OCI-M2 (cell line): Measurements from ENCODE around the gene BRIP1.
"Not testable (repeated sequence)": the region's sequence is repeated elsewhere in the genome, so short reads cannot be mapped to it uniquely, and the experiment has no call there.

Source experiments
- DNase-seq: peaks from one replicate; lab custom pipeline; 2025; ENCODE audit not compliant: unreplicated experiment; lab: John Stamatoyannopoulos, UW

BRIP1 gene

DNA sequence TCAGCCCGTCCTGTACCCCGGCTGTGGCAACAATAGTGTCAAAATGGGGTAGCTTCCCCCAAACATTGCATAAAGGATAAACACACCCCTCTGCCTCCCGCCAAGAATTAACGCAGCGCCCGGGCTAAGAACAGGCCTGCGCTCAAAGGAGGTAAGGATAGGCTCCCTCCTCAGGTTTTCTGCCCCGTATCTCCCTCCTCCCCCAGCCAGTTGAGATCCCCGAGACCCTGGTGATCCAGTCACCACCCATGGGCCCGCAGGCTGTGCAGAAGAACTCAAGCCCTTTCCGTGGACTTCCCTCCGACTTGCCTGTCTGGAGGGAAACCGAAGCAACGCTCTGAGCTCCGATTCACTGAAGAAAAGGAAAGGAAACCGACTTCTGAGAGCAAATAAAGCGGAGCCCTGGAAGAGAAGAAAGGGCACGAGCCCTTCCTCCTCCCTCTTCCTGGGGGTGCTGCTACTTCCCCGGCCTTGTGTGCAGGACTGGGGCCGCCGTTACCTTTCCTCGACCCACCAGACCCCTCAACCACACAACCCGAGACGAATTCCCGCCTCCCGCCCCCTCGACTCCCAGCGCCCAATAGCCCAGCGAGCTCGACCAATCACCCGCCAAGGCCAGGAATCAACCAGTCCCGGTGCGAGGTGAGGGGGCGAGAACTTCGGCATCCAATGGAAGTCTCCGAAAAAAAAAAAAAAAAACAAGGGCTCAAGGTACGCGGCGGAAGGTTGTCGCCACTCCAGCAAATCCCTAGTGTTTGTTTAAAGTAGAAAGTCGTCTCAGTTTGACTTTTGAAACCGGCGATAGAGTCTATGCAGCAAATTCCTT, at the start of gene BRIP1:
Gene BRIP1 (minus strand): TSS at position 554 of the 826 bp plus-strand sequence. CDS start 1,989 bp downstream, outside the sequence.
- DNase-seq, result peak; percentile 57

DNA sequence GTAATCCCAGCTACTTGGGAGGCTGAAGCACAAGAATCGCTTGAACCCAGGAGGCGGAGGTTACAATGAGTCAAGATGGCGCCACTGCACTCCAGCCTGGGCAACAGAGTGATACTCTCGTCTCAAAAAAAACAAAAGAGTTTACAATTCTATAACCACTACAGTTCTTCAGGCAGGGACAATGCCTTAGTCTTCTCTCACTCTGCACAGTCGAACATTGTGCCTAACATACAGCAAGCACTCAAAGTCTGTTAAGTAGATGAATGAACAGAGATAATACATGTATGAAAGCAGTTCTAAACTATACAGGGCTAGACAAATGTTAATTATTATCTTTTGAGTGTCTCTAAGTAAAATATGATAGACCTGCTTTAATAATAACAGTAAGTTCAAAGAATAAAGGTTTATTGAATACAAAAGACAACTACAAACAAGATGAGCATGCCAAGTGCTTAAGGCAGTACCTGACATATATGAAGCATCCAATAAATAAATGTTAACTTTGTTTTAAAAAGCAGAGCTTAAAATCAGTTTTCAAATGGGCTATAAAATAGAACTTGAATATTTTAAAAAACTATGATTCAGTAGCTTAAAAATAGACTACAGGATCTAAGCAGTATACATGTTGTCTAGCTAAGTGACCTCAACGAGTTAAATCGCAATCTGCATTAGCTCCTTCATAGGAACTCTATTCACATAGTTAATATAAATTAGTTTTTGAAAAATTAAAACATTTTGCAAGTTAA, 45.1 kb upstream of the BRIP1 start:
- no peak for DNase-seq

DNA sequence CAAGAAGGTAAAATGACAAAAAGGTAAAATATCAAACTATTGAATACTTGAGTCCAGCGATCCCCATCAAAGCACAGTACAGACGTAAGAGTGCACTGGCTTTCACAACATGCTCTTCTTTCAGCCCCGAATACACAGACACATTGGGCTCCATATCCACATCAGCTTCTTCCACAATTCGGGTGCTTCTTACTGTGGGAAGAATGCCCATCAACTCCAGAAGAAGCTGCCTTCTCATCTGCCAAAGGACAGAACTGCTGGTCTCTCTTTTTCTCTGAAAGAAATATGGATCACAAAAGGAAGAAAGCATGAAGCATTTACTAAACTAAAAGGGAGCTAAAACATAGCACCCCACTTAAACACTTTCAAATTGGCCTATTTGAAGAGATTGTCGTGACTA, 44.0 kb upstream of the BRIP1 start:
- DNase-seq, result no peak

DNA sequence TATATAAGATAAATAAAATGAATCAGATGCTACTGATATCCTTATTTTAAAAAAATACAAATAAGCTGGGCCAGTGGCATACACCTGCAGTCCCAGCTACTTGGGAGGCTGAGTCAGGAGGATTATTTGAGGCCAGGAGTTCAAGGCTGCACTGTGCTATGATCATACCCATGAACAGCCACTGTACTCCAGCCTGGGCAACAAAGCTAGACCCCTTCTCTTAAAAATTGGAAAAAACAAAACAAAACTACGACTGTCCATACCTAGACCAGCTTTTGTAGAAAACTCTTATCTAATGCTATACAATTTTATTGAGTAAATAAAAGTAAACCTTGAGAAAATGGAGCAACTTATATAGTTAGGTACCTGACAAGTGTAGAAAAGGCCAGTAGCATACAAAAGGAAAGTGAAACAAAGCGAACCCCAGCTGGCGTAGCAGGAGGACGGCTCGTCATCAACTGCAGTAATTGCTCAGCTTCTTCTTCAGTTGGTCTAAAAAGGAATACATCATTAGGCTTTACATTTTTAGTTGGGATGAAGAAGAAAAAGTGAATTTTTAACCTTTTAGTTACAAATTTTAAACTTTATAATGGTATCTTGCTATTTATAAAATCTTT, 40.9 kb upstream of the BRIP1 start:
- no peak for DNase-seq

DNA sequence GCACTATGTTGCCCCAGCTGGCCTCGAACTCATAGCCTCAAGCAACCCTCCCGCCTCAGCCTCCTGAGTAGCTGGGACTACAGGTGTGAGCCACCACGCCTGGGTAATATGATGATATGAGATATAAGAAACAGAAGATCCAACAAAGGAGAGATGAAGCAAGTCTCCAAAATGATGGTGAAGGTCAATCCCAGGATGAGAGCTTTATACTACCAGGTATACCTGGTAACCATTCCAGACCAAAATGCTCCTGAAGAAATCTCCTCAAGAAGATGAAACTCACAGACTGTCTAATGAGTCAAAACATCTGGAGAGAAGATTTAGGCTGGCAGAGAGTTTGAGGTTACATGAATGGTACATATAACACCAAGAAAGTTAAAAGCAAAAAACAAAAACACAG, 39.9 kb upstream of the BRIP1 start:
- DNase-seq, result no peak

DNA sequence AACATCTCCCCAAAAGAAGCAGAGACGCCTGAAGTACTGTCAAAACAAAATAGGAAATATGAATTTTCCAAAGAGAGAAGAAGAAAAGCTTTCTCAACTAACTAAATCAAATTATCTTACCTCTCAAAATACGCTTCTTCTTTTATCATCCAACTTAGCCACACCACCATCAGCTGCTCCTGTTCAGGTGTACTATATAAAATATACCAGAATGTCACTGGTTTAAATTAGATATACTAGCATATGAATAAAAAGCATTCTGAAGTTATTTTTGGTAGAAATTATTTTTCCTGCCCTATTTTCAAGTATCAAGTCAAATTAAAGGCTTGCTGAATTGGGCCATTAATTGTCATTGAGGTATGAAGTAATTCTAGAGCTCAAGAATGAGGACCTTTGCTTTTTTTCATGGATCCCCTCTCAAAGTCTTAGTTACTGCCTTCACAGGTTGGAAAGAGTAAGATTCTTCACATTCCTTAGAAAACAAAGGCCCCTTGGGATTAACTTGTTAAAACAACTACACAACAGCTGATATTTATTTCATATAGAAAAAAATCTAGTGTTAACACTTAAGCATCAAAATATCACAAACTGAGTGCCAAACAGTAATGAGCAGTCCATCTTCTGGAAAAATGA, 34.3 kb upstream of the BRIP1 start:
- no peak for DNase-seq

DNA sequence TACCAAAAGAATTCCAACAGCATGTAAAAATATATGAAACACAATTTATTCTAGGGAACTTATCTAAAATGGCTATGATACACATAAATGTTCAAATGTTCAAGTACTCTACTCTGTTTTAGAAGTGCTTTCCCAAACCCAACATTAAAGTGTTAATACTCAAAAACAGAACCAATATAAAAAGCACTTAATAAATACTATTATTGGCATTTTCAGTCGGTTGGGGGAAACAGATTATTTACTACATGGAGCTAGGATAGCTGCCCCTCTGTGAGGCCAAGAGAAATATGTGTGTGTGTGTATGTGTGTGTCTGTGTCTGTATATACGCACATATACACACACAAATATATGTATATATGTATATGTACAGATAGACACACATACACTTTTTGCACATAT, 32.1 kb upstream of the BRIP1 start:
- DNase-seq, result no peak

DNA sequence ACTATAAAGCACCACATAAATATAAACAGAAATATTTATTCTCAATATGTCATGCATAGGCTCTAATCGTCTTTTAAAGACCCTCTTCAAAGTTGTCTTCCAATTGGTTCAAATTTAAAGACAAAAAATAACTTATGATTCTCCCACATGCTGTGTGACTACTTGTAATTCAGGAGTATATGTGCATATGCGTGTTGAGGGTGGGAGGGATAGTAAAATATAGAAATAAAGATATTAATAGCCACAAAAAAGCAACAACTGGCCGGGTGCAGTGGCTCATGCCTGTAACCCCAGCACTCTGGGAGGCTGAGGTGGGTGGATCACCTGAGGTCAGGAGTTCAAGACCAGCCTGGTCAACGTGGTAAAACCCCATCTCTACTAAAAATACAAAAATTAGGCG, 31.0 kb upstream of the BRIP1 start:
- DNase-seq, result not testable (repeated sequence)

DNA sequence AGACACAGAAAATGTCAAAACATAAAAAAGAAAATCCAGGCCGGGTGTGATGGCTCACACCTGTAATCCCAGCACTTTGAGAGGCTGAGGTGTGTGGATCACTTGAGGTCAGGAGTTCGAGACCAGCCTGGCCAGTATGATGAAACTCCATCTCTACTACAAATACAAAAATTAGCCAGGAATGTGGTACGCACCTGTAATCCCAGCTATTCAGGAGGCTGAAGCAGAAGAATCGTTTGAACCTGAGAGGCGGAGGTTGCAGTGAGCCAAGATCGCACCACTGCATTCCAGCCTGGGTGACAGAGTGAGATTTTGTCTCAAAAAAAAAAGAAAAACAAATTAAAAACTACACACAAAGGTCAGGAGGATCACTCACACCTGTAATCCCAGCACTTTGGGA, 24.4 kb upstream of the BRIP1 start:
- DNase-seq, result not testable (repeated sequence)

DNA sequence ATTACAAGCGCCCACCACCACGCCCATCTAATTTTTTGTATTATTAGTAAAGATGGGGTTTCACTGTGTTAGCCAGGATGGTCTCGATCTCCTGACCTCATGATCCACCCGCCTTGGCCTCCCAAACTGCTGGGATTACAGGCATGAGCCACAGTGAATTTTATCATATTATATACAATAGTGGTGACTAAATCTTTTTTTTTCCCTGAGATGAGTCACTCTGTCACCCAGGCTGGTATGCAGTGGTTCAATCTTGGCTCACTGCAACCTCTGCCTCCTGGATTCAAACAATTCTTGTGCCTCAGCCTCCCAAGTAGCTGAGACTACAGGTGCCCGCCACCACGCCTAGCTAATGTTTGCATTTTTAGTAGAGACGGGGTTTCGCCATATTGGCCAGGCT, 22.5 kb upstream of the BRIP1 start:
- DNase-seq, result not testable (repeated sequence)

DNA sequence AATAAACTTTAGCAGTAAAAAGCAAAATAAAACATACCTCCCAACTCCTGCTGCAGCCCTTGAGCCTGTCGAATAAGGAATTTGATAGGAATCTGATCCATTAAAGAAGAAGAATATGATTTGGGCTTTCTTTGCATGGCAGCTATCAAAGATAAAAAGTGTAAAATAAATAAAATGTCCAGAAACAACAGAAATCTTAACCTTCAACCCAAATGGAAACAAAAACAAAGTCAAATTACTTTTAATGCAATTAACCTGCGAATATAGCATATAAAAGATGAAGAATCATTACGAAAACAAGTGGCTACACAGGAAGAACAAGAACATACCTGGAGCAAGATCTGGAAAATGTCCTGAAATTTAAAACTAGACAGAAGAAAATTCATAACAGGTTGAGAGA, 21.5 kb upstream of the BRIP1 start:
- no peak for DNase-seq

DNA sequence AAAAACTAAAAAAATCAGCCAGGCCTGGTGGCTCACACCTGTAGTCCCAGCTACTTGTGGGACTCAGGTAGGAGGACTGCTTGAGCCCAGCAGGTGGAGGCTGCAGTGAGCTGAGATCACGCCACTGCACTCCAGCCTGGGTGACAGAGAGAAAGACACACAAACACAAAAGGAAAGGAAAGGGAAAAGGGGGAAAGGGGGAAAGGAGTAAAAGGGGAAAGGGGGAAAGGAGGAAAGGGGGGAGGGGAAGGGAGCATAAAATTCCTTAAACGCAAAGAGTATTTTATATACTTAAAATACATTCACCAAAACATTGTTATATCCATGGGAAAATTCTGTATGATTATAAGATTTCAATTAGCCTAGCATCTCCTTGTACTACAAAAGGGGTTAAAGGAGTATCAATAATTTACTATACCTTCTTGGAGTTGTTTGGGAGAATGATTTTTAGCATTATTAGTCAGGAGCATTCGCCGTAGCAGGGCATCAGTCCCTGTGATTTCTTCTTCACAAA, 17.3 kb upstream of the BRIP1 start:
- DNase-seq, result no peak

DNA sequence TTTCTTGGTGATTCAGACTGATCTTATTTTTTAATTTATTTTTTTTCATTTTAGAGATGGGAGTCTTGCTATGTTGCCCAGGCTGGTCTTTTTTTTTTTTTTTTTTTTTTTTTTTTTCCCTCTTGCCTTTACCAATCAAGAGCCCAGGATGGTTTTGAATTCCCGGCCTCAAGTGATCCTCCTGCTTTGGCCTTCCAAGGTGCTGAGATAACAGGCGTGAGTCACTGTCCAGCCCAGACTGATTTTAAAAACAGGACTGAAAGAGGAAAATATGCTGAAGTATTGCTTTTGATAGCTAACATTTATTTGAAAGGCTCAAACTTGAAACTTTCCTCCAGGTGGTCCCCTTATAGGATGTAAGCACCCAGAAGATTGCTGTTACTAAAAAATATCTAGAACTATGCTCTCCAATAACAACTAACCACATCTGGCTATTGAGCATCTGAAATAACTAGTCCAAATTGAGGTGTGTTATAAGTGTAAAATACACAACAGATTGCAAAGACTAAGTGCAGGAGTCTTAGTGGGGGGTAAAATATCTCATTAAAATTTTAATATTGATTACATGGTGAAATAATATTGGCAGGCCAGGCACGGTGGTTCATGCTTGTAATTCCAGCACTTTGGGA, 15.8 kb upstream of the BRIP1 start:
- no peak for DNase-seq

DNA sequence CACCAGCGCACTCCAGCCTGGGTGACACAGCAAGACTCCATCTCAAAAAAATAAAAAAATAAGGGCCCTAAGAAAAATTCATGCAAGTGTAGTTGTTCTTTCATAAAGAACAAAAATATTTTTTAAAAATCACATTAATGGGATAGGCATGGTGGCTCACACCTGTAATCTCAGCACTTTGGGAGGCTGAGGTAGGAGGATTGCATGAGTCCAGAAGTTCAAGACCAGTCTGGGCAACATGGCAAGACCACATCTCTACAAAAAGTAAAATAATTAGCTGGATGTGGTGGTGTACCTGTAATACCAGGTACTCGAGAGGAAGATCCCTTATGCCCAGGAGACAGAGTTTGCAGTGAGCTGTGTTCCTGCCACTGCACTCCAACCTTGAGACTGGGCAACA, 15.2 kb upstream of the BRIP1 start:
- no peak for DNase-seq

DNA sequence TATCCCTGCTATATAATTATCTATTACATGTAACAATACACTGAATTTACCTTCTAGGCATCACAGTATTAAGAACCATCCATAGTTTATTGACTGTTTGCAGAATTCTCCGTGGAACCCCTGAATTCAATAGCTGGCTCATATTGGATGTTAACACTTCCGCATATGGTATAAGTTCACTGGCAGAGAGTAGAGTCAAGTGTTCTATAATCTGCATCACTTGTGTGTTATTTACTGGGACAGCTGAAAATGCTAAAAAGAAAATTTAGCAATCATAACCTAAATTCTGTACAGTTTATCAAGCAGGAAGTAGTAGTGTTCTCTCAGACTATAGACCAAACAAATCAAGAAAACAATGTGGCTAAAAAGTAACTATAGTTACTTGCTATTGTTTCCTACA, 14.5 kb upstream of the BRIP1 start:
- no peak for DNase-seq

DNA sequence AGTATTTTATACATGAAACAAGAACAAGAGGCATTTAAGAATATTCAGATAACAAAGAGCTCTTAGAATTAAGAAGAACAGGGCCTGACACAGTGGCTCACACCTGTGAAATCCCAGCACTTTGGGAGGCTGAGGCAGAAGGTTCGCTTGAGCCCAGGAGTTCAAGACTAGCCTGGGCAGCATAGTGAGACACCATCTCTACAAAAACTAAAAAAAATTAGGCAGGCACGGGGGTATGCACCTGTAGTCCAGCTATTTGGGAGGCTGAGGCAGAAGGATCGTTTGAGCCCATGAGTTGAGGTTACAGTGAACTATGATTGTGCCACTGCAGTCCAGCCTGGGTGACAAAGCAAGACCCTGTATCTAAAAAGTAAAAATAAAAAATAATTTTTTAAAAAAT, 12.5 kb upstream of the BRIP1 start:
- DNase-seq, result no peak

DNA sequence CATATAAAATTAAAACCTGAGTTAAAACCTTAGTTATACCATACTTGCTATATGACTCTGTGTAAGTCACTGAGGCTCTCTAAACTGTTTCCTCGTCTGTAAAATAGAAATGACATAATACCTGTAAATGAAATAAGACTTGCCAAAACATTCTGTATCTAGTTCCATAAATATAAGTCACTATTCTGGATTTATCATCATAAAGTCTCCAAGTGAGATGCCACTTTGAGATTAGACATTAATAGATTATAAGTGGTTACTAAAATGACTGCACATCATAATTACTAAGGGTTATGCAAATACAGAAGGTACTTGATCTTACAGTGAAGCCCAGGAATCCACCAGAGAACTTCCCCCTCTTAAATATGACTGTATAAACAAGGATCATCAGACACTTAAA, 12.0 kb upstream of the BRIP1 start:
- no peak for DNase-seq

DNA sequence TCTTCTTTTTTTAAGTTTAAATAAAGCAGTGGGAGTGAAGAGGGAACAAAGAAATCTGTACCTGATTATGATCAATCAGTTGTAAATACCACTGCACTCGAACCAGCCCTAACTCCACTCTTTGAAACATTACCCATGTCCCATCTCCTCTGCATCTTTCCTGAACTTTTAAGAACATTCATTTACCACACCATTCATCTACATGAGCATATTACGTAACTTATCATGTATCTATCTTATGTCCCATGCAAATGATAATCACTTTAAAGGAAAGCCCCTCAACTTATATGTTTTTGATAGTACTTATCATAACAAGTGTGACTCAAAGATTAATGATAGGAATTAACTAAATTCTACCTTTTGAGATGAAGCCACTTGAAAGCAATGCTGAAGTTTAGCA, 10.7 kb upstream of the BRIP1 start:
- DNase-seq, result no peak

DNA sequence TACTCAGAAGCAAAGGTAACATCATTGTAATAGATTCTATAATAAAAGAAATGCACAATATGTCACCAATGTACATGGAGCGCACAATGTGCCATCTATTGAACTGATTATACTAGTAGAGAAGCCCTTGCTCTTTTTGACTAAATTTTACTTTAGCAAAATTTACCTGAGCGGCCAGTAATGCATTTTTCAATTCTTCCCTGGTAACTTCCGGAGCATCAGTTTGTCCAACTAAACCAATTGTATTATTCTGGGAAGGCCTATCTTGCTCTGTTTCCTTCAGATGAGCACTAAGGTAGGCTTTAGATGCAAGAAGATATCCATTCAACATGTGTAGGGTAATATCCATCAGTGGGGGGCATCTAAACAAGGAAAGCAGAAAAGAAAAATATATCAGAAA, 8.8 kb upstream of the BRIP1 start:
- DNase-seq, result no peak

DNA sequence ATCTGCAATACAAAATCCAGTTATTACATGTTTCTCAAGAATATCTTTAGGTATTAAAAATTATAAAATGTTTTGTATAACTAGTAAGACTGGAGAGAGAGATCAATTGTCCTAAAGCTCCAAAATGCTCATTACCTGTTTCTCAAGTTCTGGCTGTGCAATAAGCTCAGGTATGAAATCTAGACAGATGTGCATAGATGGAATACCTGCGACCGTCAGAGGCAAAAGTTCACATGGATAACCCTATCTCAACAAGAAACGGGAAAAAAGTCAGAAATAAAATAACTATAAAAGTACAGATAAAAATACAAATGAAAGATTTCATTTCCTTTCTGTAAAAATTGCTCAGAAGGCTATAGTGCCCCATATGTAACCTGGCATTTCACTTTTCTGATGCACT, 5.8 kb upstream of the BRIP1 start:
- DNase-seq, result no peak

DNA sequence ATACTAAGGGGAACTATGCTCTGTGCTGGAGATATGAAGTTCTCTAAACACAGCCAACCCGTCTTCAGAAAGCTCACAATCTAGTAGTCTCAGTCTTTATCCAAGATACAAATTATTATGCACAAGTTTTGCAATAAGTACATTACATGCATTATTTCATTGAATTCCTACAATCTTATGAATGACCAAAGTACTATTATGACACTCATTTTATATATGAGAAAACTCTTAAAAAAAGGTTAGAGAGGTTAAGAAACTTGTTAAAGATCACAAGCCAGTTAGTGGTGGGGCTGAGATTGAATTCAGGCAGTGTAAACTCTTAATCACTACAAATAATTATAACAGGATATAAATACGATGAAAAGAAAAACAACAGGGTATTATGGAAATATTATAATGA, 4.7 kb upstream of the BRIP1 start:
- DNase-seq, result no peak
